Measurements from ENCODE around the gene KNSTRN.

The KNSTRN gene

GRCh38 chr15:40436892-40437751 lies 54.6 kb downstream of the KNSTRN start:
- DNase-seq = no peak

DNA sequence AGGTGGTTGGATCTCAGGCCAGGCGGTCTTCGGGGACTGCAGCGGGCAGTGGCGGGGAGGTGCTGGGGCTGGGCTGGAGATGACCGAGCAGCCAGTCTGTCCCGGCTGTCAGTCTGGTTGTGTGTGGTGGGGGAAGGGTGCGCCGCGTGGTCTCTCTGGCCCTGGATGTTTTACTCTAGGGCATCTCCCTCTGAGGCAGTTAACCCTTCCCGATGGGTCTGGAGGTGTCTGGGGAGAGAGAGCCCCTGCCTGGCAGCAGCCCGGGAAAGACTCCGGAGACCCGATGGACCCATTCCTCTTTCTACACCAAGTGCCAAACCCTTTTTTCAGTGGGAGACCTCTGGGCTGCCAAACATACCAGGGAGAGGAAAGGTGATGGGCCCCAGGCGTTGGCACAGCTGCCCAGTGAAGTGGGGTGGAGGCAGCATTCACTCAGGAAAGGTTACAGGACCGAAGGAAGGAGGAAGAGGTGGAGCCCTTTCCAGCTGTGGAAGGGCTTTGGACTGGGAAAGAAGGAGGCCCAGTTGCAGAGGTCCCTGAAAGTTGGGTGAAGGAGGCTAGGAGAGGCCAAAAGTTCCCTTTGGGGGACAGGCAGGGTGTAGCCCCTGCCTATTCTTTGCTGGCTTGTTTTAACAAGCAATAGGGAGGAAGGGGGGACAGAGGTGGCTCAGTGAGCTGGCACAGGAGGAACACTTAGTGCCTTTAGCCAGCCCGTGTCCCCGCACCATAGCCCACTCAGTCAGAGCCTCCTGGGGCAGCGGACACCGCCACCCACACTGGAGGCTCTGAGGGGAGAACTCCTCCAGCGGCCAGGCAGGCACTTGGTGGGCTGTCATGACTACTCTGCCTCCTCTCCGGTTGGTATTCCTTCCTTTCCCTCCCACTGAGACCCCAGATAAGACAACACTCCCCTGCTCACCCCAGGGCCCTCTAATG lies 55.5 kb downstream of the KNSTRN start:
- no peak for DNase-seq

- no peak for DNase-seq
Measured at GRCh38 chr15:40438712-40439111, 56.2 kb downstream of the KNSTRN start.

DNA sequence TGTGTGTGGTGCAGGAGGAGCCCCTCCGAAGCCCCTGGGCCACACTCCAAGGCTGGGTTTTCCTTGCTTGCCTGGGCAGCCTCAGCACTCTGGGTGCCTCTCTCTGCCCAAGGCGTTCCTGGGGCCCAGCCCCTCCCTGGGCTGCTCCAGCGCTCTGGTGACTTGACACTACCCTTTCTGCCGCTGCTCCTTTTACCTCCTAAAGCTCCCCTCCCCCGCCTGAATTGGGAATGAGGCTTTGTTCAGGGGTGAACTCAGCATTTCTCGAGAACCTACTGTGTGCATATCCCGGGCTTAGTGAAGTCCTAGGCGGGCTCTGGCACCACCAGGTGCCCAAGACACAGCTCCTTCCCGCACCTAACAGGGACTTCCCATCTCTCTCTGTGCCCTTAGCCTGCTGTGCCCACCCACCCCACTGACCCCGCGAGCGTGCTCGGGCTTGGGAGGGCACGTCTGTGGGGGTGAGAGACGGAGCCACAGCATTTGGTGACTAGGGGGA lies 57.0 kb downstream of the KNSTRN start:
- no peak for DNase-seq

DNA sequence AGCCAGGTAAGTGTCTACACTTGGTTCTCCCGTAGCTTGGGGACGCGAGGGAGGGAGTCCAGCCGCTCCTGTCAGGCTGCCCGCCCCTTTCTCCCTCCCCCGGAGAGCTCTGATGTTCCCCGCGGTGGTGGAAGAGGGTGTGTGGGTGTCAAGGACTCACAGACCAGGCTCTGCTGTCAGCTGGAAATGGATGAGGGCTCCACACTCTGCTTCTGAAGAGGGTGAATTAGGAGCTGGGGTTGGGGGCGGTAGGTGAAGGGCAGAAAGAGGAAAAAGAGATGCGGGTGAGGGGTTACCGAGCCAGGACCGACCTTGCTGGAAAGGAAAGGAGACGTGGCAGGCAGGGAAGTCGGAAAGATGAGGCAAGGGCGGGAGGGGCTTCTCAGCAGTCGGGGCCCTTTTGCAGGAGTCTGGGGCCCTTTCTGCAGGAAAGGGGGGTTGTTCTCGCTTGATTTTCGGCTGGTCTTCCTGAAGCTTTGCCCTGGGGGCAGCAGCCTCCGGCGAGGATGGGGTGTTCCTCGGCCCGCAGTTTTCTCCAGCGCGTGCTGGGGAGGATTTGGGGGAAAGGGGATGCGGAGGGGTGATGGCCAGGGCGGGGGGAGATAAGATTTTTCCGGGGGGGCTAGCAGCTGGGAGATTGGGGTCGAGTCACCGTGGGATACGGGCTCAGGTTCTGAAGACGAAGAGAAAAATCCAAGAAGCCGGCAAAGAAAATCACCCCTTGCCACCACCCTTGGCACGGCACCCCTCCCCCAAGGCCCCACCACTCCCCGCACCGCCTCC lies 57.6 kb downstream of the KNSTRN start:
- DNase-seq = peak; percentile 38

- peak; percentile 95 for DNase-seq
Measured at GRCh38 chr15:40440743-40441564, 58.4 kb downstream of the KNSTRN start, which contains the start of gene BAHD1. Gene BAHD1, plus strand, starts transcription at chr15:40440953. Its CDS starts 17,512 bp downstream, at chr15:40458465.

DNA sequence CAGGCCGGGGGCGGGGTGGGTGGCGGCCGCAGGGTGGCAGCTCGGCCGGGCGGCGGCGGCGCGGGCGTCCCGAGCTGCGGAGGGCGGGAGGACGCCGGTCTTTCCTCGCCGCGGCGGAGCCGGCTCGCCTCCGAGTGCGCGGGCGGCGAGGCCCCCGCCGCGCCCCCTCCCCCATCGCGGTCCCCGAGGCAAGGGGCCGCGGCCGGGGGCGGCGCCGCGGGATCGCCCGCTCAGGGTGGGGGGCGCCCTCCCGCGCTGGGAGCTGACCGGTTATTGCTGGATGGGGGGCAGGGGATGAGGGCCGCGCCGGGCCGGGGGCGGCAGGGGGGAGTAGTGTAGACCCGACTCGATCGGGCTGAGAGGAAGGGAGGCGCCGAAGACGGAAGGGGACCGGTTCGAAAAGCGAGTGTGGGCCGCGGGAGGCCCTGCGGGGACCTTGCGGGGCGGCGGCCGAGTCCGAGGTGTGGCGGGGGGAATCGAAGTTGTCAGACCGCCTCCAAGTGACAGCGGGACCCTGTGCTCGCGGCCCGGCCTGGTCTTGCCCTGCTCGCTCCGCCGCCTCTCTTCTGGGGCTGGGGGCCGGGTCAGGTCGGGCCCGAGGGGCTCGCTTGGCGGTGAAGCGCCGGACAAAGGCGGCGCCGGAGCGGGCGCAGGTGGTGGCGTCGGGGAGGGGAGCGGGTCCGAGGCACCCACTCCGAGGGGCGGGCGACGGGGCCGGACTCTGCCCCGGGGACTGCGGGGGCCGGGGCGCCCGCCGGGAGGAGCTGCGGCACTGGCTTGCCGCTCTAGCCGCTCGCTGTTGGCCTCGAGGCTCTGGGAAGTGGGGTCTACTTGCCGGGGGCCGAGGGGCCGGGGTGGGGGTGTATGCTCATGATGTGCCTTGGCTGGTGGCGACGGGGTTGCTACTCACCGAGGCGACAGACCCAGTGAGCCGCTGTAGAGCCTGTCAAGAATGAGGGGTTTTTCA lies 59.3 kb downstream of the KNSTRN start:
- DNase-seq = no peak

DNA sequence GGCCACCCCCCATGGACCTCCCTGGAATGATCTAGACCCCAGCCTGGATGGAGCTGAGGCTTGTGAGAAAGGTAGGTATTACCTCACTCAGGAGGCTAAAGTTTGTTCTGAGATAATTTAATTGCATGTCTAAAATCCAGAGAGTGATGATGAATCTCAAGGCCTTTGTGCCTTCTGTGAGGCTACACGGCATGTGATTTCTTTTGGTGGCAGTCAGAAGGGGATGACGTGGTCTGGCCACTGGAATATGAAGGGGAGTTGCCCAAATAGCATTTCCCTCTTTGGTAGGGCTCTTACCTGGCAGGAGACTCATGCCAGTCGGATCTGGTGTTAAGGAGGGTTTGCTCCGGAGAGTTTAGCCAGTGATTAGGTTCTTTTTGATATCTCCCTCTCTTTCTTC lies 60.7 kb downstream of the KNSTRN start:
- DNase-seq = no peak

DNA sequence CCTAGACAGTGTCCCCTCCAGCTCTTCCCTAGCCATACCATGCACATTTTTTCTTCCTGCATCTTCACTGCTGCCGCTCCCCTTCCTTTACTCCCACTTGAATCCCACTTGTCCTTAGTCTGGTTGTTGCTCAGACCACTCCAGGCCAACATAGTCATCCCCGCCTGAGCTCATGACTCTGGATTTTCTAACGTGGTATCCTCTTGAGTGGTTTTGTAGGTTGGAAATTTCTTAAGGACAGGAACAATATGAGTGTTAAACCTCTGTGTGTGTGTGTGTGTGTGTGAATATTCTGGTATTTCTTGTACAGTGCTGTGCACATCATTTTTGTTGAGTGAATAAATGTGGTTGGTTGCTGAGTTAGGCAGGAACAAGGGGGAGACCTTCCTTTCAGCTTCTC lies 61.3 kb downstream of the KNSTRN start:
- no peak for DNase-seq

All from fibroblast of skin of right biceps (primary cell).